HEK293T (cell line): ENCODE data around the gene LMX1A.

Experiments used
- ARNT ChIP-seq: fragments of 450-650 bp; IDR thresholded peaks from 2 replicates; pipeline ENCODE4 v1.6.1; 2017; ENCODE audit warnings: mild to moderate bottlenecking
- FOXA1 ChIP-seq: fragments of 450-650 bp; IDR thresholded peaks from 2 replicates; pipeline ENCODE4 v1.6.1; 2016; ENCODE audit warnings: mild to moderate bottlenecking
- FOXM1 ChIP-seq: fragments of 450-650 bp; IDR thresholded peaks from 2 replicates; pipeline ENCODE4 v1.6.1; 2017; ENCODE audit warnings: mild to moderate bottlenecking, borderline replicate concordance
- SP1 ChIP-seq: fragments of 450-650 bp; IDR thresholded peaks from 2 replicates; pipeline ENCODE4 v1.6.1; 2017
- TARDBP ChIP-seq: fragments of 450-650 bp; IDR thresholded peaks from 2 replicates; pipeline ENCODE4 v1.6.1; 2016
- ZNF384 ChIP-seq: fragments of 450-650 bp; IDR thresholded peaks from 2 replicates; pipeline ENCODE4 v1.6.1; 2016

- TF ChIP-seq ARNT (no peak), SP1 (no peak), FOXM1 (no peak), TARDBP (no peak), FOXA1 (no peak), ZNF384 (no peak)
Observed at GRCh38 chr1:165376041-165376810, 19.7 kb upstream of the LMX1A start.
